Neural cell (in vitro differentiated cells): ENCODE measurements around the gene LRRC37A3.
"Not testable (repeated sequence)": the region's sequence is repeated elsewhere in the genome, so short reads cannot be mapped to it uniquely, and the experiment has no call there.

Experiments
- CTCF ChIP-seq: fragments of 450-650 bp; IDR thresholded peaks from 2 replicates; pipeline ENCODE4 v1.5.1; 2014; ENCODE audit warnings: antibody characterized with exemption, mild to moderate bottlenecking, moderate library complexity; ENCODE audit not compliant: poor library complexity, severe bottlenecking
- EP300 ChIP-seq: fragments of 450-650 bp; conservative IDR thresholded peaks from 2 replicates; pipeline ENCODE4 v1.6.1; 2014; ENCODE audit warnings: antibody characterized with exemption, mild to moderate bottlenecking, moderate library complexity; ENCODE audit not compliant: poor library complexity, severe bottlenecking
- EZH2 ChIP-seq: fragments of 200-600, 300-800 bp; shearing (Covaris generic), sonication (generic); IDR thresholded peaks from 2 replicates; pipeline ENCODE4 v1.6.1; 2014; ENCODE audit warnings: antibody characterized with exemption, low read length, borderline replicate concordance, mild to moderate bottlenecking; ENCODE audit not compliant: insufficient read depth, poor library complexity, severe bottlenecking
- MXI1 ChIP-seq: fragments of 450-650 bp; conservative IDR thresholded peaks from 2 replicates; pipeline ENCODE4 v1.6.1; 2014; ENCODE audit warnings: antibody characterized with exemption, mild to moderate bottlenecking; ENCODE audit not compliant: poor library complexity, severe bottlenecking
- POLR2AphosphoS5 ChIP-seq: IDR thresholded peaks from 2 replicates; pipeline ENCODE4 v1.6.1; 2012
- RAD21 ChIP-seq: fragments of 450-650 bp; conservative IDR thresholded peaks from 2 replicates; pipeline ENCODE4 v1.6.1; 2014; ENCODE audit warnings: antibody characterized with exemption, mild to moderate bottlenecking, moderate library complexity
- REST ChIP-seq: IDR thresholded peaks from 2 replicates; pipeline ENCODE4 v1.6.1; 2012; ENCODE audit warnings: borderline replicate concordance
- SMC3 ChIP-seq: fragments of 450-650 bp; conservative IDR thresholded peaks from 2 replicates; pipeline ENCODE4 v1.6.1; 2014; ENCODE audit warnings: antibody characterized with exemption, mild to moderate bottlenecking, moderate library complexity; ENCODE audit not compliant: poor library complexity
- TAF1 ChIP-seq: IDR thresholded peaks from 2 replicates; pipeline ENCODE4 v1.6.1; 2012; ENCODE audit warnings: low read depth

- not testable (repeated sequence) for TF ChIP-seq CTCF, RAD21, POLR2AphosphoS5, TAF1, REST, SMC3, MXI1, EZH2, EP300
Observed at GRCh38 chr17:64932850-64933249, 13.6 kb upstream of the LRRC37A3 start.
